AG10803 (cell line): ENCODE measurements around the gene STAT5A.

ENCODE experiments used
- DNase-seq: peaks from one replicate; pipeline ENCODE4 v3.0.0; 2010; ENCODE audit warnings: low read depth
- H3K4me3 ChIP-seq: 2 replicates; pipeline ENCODE4 v1.5.1; 2011; ENCODE audit warnings: mild to moderate bottlenecking, low read length, control low read depth
- TF ChIP-seq, protein P1 (sequence below): conservative IDR thresholded peaks from 2 replicates; pipeline ENCODE4 v1.5.1; 2011; ENCODE audit warnings: mild to moderate bottlenecking, low read length, control low read depth, inconsistent platforms

The STAT5A gene

DNA sequence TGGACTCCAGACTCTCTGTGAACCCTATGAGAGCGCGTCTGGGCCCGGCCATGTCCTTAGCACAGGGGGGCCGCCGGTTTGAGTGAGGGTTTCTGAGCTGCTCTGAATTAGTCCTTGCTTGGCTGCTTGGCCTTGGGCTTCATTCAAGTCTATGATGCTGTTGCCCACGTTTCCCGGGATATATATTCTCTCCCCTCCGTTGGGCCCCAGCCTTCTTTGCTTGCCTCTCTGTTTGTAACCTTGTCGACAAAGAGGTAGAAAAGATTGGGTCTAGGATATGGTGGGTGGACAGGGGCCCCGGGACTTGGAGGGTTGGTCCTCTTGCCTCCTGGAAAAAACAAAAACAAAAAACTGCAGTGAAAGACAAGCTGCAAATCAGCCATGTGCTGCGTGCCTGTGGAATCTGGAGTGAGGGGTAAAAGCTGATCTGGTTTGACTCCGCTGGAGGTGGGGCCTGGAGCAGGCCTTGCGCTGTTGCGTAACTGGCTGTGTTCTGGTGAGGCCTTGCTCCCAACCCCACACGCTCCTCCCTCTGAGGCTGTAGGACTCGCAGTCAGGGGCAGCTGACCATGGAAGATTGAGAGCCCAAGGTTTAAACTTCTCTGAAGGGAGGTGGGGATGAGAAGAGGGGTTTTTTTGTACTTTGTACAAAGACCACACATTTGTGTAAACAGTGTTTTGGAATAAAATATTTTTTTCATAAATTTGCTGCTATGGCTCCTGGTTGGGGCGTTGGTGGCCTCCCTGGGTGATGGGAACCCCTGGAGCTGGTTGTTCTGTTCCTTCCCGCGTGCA, 23.1 kb downstream of the STAT5A start:
- peak; percentile 93 for DNase-seq
- no peak overlapping the region for H3K4me3 ChIP-seq
- TF ChIP-seq, protein P1, sequence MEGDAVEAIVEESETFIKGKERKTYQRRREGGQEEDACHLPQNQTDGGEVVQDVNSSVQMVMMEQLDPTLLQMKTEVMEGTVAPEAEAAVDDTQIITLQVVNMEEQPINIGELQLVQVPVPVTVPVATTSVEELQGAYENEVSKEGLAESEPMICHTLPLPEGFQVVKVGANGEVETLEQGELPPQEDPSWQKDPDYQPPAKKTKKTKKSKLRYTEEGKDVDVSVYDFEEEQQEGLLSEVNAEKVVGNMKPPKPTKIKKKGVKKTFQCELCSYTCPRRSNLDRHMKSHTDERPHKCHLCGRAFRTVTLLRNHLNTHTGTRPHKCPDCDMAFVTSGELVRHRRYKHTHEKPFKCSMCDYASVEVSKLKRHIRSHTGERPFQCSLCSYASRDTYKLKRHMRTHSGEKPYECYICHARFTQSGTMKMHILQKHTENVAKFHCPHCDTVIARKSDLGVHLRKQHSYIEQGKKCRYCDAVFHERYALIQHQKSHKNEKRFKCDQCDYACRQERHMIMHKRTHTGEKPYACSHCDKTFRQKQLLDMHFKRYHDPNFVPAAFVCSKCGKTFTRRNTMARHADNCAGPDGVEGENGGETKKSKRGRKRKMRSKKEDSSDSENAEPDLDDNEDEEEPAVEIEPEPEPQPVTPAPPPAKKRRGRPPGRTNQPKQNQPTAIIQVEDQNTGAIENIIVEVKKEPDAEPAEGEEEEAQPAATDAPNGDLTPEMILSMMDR: no peak

GRCh38 chr17:42312035-42312284, 23.7 kb downstream of the STAT5A start:
- no peak overlapping the region for H3K4me3 ChIP-seq
- DNase-seq: no peak
- TF ChIP-seq, protein P1: no peak

DNA sequence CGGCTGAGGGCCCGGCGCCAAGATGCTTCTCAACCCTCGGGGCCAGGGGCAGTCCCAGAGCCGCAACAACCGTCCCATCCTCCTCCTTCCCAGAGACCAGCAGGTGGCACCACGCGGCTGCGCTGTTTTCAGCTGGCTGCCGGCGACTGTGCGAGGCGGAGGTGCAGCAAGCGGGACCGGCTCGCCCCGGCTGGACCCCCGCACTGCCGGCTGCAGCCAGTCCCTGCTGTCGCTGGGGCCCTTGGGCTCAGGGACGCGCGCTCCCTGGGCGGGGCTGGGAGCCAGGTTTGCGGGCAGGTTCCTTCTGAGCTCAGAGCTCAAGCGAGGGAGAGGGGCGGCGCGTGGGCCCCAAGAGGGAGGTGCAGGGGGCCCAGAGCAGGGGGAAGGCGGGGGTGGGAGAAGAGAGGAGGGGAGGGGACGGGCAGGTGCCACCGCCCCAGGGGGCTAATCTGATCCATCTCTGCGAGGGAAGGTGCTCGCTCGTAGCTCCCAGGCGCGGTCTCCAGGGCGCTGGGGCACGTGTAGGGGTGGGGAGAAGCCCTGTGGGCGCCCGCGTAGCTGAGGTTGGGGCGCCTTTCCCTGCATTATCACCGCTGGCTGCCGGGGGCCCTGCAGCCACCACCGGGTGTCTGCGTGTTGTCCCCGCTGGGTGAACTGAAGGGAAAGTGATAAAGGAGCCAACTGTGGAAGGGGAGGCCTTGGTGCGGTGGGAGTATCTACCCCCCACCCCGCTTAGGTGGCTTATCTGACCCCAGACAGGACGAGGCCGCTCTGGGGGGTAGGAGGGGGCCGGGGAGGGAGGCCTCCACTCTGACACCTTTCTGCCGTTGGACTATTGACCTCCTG, 24.2 kb downstream of the STAT5A start:
- peak; percentile 79 for DNase-seq

DNA sequence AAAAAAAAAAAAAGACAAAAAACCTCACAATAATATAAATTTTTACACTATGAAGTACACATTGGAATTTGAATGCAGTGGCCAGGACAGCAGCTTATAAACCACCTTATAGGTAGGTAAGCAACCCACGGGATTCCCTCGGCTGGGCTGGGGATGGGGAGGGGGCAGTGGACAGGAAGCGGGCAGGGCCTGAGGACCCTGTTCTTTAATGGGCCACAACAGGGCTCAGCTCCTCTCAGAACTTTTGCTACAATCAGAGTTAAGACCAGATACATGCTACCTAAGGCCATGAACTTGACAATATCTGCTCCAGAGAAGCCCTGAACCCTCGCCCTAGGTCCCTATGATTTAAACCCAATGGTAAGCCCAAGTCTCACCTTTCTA, 25.1 kb downstream of the STAT5A start:
- DNase-seq: no peak
- H3K4me3 ChIP-seq: no peak overlapping the region
- TF ChIP-seq, protein P1: no peak

More for the DNA sequence above, 24.2 kb downstream of the STAT5A start:
- TF ChIP-seq, protein P1: peak; percentile 69
- H3K4me3 ChIP-seq: no peak overlapping the region

DNA sequence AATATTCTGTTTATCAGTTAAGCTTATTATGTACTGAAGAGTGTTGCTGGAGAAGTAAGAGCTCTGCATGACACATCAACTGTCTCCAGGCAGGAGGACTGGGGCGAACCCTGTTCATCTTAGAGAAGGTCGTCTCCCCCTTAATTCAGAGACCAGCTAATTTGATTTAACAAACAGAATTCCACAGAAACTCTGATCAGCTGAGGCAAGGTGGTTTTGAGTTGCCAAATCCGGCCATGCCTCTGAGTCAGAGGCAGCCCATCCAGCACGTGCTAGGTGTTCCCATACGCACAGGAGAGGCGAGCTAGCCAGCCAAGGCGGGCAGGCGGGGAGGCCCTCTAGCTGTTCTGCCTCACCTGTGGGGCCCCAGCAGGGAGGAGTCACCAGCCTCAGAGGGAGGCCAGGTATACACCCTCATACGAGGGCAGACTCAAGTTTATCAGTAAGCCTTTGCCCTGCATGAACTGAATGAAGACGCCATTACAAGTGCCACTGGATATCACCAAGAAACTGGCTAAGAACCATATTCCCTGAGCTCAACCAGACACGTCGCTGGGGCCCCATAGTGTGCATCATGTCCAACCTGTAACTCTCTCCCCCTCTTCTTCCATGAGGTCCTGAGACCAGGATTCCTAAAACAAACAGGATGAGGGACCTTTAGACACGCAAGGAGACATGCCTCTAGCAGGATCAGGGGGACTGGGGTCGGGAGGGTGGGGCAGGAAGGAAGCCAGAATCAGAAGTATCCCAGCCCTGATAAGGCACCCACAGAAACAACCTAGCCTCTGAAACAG, 25.7 kb downstream of the STAT5A start:
- no peak overlapping the region for H3K4me3 ChIP-seq
- TF ChIP-seq, protein P1: no peak
- no peak for DNase-seq

- DNase-seq: no peak
- no peak overlapping the region for H3K4me3 ChIP-seq
- TF ChIP-seq, protein P1: no peak
These were observed 27.3 kb downstream of the STAT5A start for GRCh38 chr17:42315402-42316156.
